ENCODE data around the gene PDPR. TPM values are rescaled to one million over a fixed set of nuclear protein-coding genes. Genes with fewer than 3 reads are reported as not detected.
"Not testable (repeated sequence)": the region's sequence is repeated elsewhere in the genome, so short reads cannot be mapped to it uniquely, and the experiment has no call there.

Gene PDPR
- total and polyA plus RNA-seq, 10 of the 15 experiments (the other 5 are each of a cell fraction or from before 2014, with no cell fraction given), result 2.6 to 29.1 (median 6.8) TPM

DNA sequence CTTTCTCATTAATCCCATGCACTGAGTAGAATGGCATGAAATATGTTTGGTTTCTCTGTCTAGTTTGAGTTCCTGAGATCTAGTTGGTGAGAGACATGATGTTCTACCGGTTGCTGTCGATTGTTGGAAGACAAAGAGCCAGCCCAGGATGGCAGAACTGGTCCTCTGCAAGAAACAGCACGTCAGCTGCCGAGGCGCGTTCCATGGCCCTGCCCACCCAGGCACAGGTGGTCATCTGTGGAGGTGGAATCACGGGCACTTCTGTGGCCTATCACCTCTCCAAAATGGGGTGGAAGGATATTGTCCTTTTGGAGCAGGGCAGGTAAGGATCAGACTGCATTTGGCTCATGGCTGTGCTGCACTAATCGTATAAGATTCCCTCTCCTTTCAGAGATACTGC is 6.3 kb downstream of the PDPR start:
- POLR2A ChIA-PET; H3K4me2 ChIP-seq (ENCODE audit: control insufficient read depth, insufficient read depth); ATAC-seq; H3K27ac ChIP-seq (ENCODE audit: control insufficient read depth, insufficient read depth); H3K4me3 ChIP-seq; H3K36me3 ChIP-seq (ENCODE audit: control insufficient read depth in 2 of 2, insufficient read depth in 2 of 2, low read length in 1 of 2); H3K27me3 ChIP-seq (replicated peaks in 1 of 2; ENCODE audit: control insufficient read depth in 2 of 2, insufficient read depth in 2 of 2, low read length in 1 of 2); H3K79me2 ChIP-seq (ENCODE audit: control insufficient read depth, insufficient read depth, low read length); H4K20me1 ChIP-seq (ENCODE audit: control insufficient read depth, insufficient read depth); in situ Hi-C loops (cut with MboI); intact Hi-C loops (cut with micrococcal nuclease; ENCODE audit: unreplicated experiment); H3K4me1 ChIP-seq (ENCODE audit: control insufficient read depth, insufficient read depth, low read length); BruUV-seq (replicated peaks); FAIRE-seq; H3K9me3 ChIP-seq (replicated peaks; ENCODE audit: control insufficient read depth, insufficient read depth, low read length); SMC1A ChIA-PET (ENCODE audit: uncharacterized antibody, unreplicated experiment); DNase-seq (ENCODE audit: low read depth, low spot score); H2AFZ ChIP-seq (ENCODE audit: control insufficient read depth, low read depth, low read length); CTCF ChIA-PET; RAD21 ChIA-PET (ENCODE audit: unreplicated experiment); H3K9ac ChIP-seq (ENCODE audit: control insufficient read depth, insufficient read depth, low read length): not testable (repeated sequence)
- 97% methylated on average over 8 of the region's 8 CpGs for WGBS (ENCODE audit: insufficient coverage, insufficient replicate concordance, low lambda C conversion rate, missing lambda C conversion rate)

GRCh38 chr16:70123822-70124221 is 9.7 kb downstream of the PDPR start:
- H3K4me2 ChIP-seq (ENCODE audit: control insufficient read depth, insufficient read depth); H3K9ac ChIP-seq (ENCODE audit: control insufficient read depth, insufficient read depth, low read length); H3K4me3 ChIP-seq; BruUV-seq (replicated peaks); FAIRE-seq; POLR2A ChIA-PET; H3K79me2 ChIP-seq (ENCODE audit: control insufficient read depth, insufficient read depth, low read length); ATAC-seq; intact Hi-C loops (cut with micrococcal nuclease; ENCODE audit: unreplicated experiment); H3K4me1 ChIP-seq (ENCODE audit: control insufficient read depth, insufficient read depth, low read length); RAD21 ChIA-PET (ENCODE audit: unreplicated experiment); H3K36me3 ChIP-seq (ENCODE audit: control insufficient read depth in 2 of 2, insufficient read depth in 2 of 2, low read length in 1 of 2); H3K27ac ChIP-seq (ENCODE audit: control insufficient read depth, insufficient read depth); H3K9me3 ChIP-seq (replicated peaks; ENCODE audit: control insufficient read depth, insufficient read depth, low read length); DNase-seq (ENCODE audit: low read depth, low spot score); H2AFZ ChIP-seq (ENCODE audit: control insufficient read depth, low read depth, low read length); CTCF ChIA-PET; H3K27me3 ChIP-seq (replicated peaks in 1 of 2; ENCODE audit: control insufficient read depth in 2 of 2, insufficient read depth in 2 of 2, low read length in 1 of 2); in situ Hi-C loops (cut with MboI); H4K20me1 ChIP-seq (ENCODE audit: control insufficient read depth, insufficient read depth); SMC1A ChIA-PET (ENCODE audit: uncharacterized antibody, unreplicated experiment): not testable (repeated sequence)
- WGBS (ENCODE audit: insufficient coverage, insufficient replicate concordance, low lambda C conversion rate, missing lambda C conversion rate), result 83% methylated on average over 14 of the region's 14 CpGs

DNA sequence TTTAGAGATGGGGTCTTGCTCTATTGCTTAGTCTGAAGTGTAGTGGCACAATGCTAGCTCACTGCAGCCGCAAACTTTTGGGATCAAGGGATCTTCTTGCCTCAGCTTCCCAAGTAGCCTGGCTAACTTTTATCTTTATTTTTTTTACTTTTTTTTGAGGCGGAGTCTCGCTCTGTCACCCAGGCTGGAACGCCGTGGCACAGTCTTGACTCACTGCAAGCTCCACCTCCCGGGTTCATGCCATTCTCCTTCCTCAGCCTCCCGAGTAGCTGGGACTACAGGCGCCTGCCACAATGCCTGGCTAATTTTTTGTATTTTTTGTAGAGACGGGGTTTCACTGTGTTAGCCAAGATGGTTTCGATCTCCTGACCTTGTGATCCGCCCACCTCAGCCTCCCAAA is 12.1 kb downstream of the PDPR start:
- SMC1A ChIA-PET (ENCODE audit: uncharacterized antibody, unreplicated experiment); in situ Hi-C loops (cut with MboI); ATAC-seq; H3K4me2 ChIP-seq (ENCODE audit: control insufficient read depth, insufficient read depth); DNase-seq (ENCODE audit: low read depth, low spot score); RAD21 ChIA-PET (ENCODE audit: unreplicated experiment); POLR2A ChIA-PET; FAIRE-seq; H3K4me3 ChIP-seq; BruUV-seq (replicated peaks); intact Hi-C loops (cut with micrococcal nuclease; ENCODE audit: unreplicated experiment); H4K20me1 ChIP-seq (ENCODE audit: control insufficient read depth, insufficient read depth); H3K4me1 ChIP-seq (ENCODE audit: control insufficient read depth, insufficient read depth, low read length); H3K27me3 ChIP-seq (replicated peaks in 1 of 2; ENCODE audit: control insufficient read depth in 2 of 2, insufficient read depth in 2 of 2, low read length in 1 of 2); H3K27ac ChIP-seq (ENCODE audit: control insufficient read depth, insufficient read depth); H3K79me2 ChIP-seq (ENCODE audit: control insufficient read depth, insufficient read depth, low read length); H3K9me3 ChIP-seq (replicated peaks; ENCODE audit: control insufficient read depth, insufficient read depth, low read length); H2AFZ ChIP-seq (ENCODE audit: control insufficient read depth, low read depth, low read length); H3K9ac ChIP-seq (ENCODE audit: control insufficient read depth, insufficient read depth, low read length); H3K36me3 ChIP-seq (ENCODE audit: control insufficient read depth in 2 of 2, insufficient read depth in 2 of 2, low read length in 1 of 2): not testable (repeated sequence)
- WGBS (ENCODE audit: insufficient coverage, insufficient replicate concordance, low lambda C conversion rate, missing lambda C conversion rate), result 94% methylated on average over 11 of the region's 11 CpGs
- CTCF ChIA-PET, result interaction anchor here (0.6 kb wide), 1 partner anchor 14 kb away, joined by 3 read pairs; no protein-coding TSS in a partner anchor

- H3K4me2 ChIP-seq (ENCODE audit: control insufficient read depth, insufficient read depth); intact Hi-C loops (cut with micrococcal nuclease; ENCODE audit: unreplicated experiment); H3K79me2 ChIP-seq (ENCODE audit: control insufficient read depth, insufficient read depth, low read length); H2AFZ ChIP-seq (ENCODE audit: control insufficient read depth, low read depth, low read length); H3K4me1 ChIP-seq (ENCODE audit: control insufficient read depth, insufficient read depth, low read length); FAIRE-seq; H4K20me1 ChIP-seq (ENCODE audit: control insufficient read depth, insufficient read depth); RAD21 ChIA-PET (ENCODE audit: unreplicated experiment); POLR2A ChIA-PET; H3K4me3 ChIP-seq; H3K27me3 ChIP-seq (replicated peaks in 1 of 2; ENCODE audit: control insufficient read depth in 2 of 2, insufficient read depth in 2 of 2, low read length in 1 of 2); H3K27ac ChIP-seq (ENCODE audit: control insufficient read depth, insufficient read depth); CTCF ChIA-PET; H3K36me3 ChIP-seq (ENCODE audit: control insufficient read depth in 2 of 2, insufficient read depth in 2 of 2, low read length in 1 of 2); DNase-seq (ENCODE audit: low read depth, low spot score); in situ Hi-C loops (cut with MboI); ATAC-seq; BruUV-seq (replicated peaks); H3K9ac ChIP-seq (ENCODE audit: control insufficient read depth, insufficient read depth, low read length); H3K9me3 ChIP-seq (replicated peaks; ENCODE audit: control insufficient read depth, insufficient read depth, low read length); SMC1A ChIA-PET (ENCODE audit: uncharacterized antibody, unreplicated experiment): not testable (repeated sequence)
- WGBS (ENCODE audit: insufficient coverage, insufficient replicate concordance, low lambda C conversion rate, missing lambda C conversion rate), result 79% methylated on average over 5 of the region's 5 CpGs
Observed at GRCh38 chr16:70127706-70128105, 13.6 kb downstream of the PDPR start.
